IPS-NIHi7 (cell line): ENCODE data around the gene GPM6B.

Experiments used
- DNase-seq: peaks from one replicate; pipeline ENCODE4 v3.0.0; 2012; ENCODE audit warnings: mixed read lengths; ENCODE audit errors: extremely low spot score

The GPM6B gene

DNA sequence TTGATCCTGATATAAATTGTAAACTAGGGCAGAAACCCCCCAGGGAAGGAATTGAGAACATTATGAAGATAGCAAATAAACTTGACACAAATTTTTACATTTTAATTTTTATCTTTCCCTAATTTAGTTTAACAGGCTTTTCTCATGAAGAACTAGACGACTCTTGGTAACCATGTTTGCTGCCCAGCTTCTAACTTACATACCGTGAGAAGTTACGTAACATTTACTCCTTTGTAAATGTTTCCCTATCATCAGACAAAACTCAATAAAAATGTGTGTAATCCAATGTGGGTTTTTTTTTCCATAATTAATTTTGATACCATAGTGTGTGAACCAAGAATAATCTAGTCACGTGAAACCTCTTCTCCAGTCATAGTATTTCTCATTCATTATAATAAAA is 48.0 kb downstream of the GPM6B start:
- no peak for DNase-seq

DNA sequence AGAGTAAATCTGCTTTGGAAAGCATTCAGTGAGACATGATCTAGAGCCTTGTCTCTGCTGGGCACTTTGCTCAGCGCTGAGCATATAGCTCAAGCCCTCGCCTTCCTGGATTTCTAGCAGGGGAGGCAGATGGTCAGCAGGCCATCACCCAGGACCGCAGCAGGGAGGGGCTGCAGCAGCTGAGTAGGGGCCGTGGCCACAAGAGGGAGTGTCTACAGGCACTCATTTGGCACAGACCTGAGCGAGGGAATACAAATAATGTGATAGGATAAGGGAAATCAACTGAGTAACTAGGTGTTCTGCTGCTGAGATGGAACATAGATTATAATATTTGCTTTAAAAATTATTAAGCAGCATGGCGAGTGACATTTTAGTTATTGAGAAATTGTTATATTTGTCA is 52.1 kb downstream of the GPM6B start:
- peak; percentile 88 for DNase-seq

DNA sequence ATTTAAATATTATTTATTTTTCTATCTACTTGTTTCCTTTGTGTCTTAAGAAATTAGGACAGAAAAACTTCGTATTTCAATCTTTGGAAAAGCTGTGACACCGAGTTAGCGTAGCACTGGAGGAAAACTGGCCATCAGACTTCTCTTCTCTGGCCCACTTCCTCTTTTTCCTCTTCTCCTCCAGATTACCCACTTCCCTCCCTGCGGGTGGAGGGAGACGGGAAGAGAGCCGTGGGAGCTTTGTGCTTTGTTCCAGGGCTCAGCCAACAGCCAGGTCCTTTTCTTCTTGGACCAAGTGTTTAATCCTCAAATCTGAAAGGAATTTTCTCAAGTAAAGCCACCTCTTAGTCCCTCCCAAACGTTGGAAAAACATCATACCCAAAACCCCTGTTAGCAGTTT is 52.6 kb downstream of the GPM6B start:
- no peak for DNase-seq

DNA sequence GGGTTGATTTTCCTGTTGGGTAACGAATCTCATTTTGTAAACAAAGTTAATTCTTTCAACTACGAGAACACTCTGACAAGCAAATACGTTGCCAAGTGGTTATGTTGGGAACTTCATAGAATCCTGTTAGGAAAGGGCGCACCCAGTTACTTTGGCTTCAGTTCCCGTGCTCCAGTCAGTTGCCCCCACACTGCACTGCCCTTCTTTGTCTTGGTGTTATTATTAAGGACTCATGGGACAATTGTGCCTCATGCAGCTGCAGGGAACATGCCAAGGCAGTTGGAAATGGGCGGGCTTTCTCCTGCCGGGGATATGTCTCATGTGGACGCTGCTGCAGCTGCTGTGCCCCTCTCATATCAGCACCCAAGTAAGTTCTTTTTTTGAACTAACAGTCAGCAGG is 53.4 kb downstream of the GPM6B start:
- no peak for DNase-seq

DNA sequence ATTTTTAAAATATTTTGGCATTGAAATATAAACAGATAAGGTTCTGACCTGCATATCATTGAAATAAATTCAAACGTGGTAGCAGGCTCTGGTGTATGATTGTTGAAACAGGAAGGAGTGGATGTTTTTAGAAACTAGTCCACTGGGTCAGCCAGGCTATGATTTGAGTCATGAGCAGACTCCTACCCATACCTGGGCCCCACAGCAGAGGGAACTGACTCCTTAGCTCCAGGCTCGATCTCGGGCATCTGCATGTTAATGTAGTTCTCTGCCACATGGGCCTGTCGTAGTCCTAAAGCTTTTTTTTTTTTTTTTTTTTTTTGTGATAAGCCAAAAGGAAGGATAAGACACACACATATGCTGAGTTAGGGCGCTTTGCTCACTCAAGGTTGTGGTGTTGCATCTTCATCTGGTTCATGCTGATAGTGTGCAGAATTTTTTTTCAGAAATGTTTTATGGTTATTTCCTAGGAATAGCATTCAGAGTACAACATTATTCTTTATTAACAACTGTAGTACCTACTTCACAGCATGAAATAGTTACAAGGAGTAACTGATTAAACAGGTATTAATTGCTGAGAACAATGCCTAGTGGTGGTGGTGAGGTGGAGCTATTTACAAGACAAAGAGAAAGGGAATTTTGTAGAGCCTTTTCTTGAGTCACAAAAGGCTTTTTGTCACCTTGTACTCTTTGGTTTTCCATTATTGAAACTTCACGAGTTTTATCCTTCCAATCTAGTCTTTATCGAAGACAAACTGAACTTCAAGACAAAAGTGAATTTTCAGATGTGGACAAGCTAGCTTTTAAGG is 55.1 kb downstream of the GPM6B start:
- peak; percentile 67 for DNase-seq

DNA sequence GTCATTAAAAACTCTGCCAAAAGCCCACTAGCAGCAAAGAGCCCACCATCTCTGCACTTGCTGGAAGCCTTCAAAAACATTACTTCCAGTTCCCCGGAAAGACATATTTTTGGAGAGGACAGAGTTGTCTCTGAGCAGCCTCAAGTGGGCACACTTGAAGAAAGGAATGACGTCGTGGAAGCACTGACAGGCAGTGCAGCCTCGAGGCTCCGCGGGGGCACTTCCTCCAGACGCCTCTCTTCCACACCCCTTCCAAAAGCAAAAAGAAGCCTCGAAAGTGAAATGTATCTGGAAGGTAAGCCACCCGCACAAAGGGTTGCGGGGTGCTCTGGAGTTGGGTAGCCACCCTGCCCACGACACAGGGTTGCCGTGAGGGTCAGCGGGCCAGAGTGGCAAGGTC is 56.5 kb downstream of the GPM6B start:
- no peak for DNase-seq

DNA sequence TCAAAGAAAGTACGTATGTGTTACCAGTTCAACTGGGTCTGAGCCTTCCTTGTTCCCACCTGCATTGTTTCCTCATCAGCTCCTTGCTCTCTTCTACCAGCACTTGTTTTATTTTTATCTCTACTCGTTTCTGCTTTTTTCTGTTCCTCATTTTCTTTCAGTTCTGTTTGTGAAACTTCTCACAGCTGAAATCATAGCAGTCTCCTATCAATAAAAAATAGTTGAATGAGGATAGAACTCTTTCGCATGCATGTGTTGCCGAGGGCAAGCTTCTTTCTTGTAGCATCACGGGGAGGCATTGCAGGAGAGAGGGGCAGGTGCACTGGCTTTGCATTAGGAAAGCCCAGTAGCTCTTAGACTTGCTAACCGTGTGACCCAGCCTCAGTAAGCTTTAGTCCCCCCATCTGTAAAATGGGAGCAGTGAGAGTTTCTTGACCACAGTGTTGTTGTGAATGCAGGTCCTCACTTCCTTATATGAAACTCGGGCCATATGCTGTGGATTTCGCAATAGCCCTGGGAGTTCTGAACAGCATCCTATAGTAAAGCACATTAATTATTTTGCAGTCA is 57.7 kb downstream of the GPM6B start:
- no peak for DNase-seq

DNA sequence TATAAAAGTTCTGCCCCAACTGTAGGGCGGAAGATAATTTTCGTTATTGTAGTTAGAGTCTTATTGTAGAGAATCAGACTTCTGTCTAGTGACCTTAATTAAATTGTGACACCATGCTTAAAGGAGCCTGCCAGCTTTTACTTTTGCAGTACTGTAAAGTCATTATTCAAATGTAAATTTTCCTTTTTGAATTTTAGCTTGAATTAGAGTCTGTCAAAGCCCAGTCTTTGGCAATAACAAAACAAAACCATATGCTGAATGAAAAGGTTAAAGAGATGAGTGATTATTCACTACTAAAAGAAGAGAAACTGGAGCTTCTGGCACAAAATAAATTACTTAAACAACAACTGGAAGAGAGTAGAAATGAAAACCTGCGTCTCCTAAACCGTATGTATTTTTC is 60.5 kb downstream of the GPM6B start:
- DNase-seq = no peak

DNA sequence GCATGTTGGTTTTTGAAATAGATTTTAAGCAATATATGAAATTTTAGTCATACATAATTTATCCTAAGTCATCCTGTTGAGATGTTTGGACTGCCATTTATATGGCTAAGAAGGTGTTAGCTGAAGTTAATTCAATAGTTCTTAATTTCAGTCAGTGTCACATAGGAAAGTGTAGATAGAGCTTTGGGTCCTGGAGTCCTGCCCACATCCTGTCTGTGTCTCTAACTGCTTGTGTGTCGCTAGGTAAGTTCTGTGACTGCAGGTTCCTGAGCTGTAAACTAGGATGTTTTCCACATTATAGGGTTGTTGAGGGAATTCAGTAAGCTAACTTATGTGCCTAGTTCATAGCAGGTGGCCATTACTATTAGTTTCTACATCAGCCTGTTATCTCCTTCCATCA is 61.6 kb downstream of the GPM6B start:
- DNase-seq = no peak

DNA sequence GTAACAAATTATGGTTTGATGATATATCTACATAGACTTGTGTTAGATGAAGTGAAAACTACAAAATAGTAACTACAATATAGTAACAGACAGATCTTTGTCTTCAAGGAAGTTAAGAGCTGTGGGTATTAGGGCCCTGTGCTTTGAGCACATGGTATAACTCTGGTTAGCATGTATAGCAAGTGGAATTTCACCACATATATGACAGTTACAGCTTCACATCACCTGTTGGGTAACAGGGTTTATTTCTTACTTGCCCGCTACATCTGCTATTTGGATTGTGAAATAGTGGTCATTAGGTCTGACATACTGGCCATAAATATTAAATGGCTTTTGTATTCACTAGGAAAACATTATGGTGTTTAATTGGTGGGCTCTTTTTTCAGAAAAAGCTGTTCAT is 62.1 kb downstream of the GPM6B start:
- no peak for DNase-seq

DNA sequence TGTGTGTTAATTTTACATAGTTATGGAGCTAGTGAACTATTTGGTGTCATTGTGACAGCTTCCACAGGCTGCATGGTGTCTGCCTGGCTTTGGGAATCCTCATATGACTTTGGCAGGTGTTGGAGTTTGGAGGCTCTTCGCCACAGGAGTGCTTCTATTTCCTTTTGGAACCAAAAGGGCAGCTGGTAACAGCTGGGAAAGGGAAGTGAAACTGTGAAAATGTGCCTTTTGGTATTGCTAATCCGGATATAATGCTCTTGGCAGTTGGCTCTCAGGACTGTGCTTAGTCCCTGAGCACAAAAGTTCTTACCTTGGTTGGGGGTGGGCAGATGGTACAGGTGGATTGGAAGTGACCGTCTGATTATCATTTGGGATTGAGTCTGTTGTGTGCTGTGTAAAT is 64.2 kb downstream of the GPM6B start:
- DNase-seq = no peak

DNA sequence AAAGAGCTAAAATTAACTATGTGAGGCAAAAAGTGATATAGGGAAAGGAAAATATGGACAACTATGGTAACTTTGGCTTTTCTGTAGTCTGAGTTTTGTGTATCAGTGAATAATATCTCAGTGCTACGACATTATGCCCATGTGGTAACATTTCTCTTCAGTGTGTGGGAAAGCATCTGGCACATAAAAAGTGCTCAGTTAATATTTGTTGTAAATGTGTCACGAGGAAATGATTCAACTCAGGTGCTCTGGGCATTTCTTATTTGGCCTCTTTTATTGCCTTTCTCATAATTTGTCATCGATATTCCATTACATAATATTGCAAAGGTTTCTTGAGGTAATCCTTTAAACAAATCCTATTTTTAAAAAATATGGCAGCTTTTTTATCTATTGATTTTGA is 64.8 kb downstream of the GPM6B start:
- DNase-seq = no peak

DNA sequence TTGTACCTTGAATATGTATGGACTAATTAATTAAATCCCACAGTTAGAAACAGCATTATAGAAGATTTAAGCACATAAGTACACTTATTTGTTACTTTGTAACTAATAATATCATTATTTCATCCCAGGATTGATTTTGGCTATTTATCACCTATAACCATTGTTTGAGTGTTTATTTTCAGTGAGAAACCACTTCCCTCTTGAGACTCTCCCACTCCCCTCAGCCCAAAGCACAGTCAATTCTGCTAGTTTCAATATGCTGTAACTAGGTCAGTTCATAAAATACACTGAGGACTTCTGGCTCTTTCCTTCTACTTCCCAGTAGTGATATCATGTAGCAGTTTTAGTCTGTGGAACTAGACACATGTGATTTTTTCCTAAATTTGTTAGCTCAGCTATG is 66.1 kb downstream of the GPM6B start:
- DNase-seq = no peak

DNA sequence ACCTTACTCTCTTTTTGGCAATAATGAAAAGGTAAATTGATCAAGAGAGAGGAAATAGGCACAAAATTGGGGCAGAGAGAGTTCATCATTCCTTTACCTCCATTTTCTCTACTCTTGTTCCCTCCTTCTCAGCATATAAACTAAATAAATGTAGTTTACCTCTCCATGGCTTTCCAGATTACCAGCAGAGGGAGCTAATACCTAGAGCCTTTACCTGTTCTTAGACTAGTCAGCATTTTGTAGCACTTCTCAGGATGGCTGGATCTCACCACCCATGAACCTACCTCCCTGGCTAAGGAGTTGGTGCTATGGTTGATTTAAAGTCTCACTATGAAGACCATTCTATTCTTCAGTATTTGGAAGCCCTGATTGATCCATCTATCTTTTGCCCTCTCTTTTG is 66.7 kb downstream of the GPM6B start:
- DNase-seq = peak; percentile 60

DNA sequence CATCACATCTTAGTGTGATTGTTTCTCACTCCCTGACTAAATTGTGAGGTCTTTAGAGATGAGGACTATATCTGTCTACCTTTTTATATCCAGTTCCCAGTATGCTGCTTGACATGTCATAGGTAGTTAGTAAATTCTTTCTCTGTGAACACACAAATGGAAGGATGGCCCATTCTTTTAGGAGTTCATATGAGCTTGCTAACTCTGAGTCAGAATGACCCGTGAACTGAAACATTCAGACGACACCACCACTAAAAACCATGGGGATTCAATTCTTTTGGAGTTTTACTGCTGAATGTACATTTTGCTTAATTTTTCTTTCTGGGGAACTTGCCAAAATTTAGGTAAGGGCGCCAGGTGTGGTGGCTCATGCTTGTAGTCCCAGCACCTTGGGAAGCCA is 68.4 kb downstream of the GPM6B start:
- no peak for DNase-seq

DNA sequence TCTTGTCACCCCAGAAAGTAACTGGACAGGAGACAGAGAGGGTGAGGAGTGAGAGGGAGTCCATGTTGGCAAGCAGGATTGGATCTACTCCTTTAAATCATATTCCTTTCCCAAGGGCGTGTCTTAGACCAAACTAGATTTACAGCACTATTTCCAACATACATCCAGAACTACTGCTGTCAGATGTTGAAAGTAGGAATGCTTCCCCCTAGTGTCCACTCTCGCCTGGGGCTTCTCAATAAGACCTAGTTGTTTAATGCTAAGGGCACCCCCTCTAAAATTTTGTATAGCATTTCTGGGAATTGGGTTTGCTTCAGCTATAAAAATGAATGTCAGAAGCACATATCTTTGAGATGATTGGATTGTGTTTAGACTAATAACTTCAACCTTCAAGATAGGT is 69.1 kb downstream of the GPM6B start:
- DNase-seq = peak; percentile 37

DNA sequence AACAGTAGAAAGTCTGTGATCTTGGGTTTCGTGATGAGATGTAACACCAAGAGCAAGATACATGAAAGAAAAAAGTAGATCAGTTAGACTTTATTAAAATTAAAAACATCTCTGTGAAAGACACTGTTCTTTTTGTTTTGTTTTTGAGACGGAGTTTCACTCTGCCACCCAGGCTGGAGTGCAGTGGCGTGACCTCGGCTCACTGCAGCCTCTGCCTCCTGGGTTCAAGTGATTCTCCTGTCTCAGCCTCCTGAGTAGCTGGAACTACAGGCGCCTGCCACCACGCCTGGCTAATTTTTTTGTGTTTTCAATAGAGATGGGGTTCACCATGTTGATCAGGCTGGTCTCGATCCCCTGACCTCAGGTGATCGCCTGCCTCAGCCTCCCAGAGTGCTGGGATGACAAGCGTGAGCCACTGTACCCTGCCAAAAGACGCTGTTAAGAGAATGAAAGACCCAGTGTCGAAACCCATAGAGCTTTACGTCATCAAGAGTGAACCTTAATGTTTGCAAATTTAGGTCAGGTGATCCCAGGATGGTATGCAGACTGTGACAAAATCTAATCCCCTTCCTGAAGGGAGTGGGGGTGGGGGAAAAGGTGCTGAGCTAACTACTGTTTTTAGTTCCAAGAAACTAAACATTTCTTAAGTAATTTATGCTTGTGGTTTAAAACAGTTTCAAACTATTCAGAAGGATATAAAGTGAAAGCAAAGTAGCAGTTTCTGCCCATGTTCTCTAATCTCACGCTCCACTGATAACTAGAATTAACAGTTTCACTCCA is 74.3 kb downstream of the GPM6B start:
- peak; percentile 22 for DNase-seq

DNA sequence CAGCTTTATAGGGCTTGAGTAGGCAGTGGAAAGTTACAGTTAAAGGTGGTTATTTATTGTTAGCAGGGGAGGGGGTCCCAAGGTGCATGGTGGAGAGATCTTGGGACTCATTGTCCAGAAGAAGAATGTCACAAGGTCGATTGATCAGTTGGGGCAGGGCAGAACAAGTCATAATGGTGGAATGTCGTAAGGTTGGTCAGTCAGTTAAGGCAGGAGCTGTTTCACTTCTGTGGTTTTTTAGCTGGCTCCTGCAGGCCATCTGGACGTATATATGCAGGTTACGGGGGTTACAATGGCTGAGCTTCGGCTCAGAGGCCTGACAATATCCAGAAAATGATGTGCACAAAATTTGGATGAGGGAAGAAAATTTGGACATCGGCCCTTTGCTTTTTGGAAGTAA is 75.2 kb downstream of the GPM6B start:
- no peak for DNase-seq

DNA sequence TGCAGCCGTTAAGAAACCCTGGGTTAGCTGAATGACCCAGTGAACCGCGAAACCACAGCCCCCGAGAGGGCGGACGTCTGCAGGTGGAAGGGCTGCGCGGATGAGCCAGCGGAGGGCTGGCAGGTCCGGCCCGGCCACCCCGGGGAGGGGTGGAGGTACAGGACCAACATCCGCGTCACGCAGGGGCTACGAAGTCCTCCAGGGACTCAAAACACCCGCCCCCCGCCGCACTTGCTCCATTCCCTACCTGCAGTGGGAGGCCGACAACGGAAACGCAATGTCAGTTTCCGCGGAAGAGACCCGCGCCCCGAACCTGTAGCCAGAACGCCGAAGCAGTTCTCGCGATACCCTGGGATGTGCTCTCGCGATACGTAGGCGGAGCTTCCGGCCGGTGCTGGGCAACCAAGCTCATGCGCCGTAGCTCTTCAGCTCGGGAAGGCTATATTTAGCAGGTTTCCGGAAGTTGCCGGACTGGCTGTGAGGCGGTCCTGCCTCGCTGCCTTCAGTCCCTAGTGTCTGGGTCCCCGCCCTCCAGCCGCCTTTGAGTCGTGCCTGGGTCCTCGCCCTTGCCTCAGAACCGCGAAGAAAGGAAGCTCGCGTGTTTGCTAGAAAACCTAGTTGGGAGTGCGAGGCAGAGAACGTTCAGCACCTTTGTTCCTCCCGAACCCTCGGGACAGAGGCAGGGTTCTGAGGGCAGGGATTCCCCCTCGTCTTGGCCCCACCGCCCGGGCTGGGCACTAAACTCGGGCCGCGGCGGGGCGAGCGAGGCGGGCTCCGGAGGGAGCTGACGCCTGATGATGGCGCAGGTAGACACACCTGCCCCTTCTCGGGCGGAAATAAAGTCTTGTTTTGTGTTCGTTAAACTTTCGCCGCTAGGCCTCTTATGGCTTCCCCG is 82.4 kb downstream of the GPM6B start, which contains the start of the genes OFD1 and TRAPPC2:
Gene OFD1 (plus strand): TSS at position 471 of the 895 bp plus-strand sequence. CDS start 324 bp downstream, at position 795.
Gene TRAPPC2 (minus strand): TSS at position 343 of the 895 bp plus-strand sequence. CDS start 14,657 bp downstream, outside the sequence.
- DNase-seq = peak; percentile 93

DNA sequence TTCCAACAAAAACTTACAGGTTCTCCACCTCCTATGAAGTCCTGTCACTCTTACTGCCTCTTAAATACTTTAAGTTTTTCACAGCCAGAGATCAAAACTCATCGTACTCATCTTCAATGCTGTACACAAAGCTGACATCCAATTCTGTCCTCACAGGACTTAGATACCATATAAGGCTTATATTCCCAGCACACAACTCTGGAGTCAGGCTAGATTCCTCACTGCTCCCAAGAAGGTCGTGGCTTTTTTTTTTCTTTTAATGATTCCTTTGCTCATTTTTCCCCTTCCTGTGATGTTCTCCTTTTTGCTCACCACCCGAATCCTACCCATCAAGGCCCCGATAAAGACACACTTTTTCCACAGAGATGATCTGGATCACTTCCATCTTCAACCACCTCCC is 83.4 kb downstream of the GPM6B start:
- no peak for DNase-seq

DNA sequence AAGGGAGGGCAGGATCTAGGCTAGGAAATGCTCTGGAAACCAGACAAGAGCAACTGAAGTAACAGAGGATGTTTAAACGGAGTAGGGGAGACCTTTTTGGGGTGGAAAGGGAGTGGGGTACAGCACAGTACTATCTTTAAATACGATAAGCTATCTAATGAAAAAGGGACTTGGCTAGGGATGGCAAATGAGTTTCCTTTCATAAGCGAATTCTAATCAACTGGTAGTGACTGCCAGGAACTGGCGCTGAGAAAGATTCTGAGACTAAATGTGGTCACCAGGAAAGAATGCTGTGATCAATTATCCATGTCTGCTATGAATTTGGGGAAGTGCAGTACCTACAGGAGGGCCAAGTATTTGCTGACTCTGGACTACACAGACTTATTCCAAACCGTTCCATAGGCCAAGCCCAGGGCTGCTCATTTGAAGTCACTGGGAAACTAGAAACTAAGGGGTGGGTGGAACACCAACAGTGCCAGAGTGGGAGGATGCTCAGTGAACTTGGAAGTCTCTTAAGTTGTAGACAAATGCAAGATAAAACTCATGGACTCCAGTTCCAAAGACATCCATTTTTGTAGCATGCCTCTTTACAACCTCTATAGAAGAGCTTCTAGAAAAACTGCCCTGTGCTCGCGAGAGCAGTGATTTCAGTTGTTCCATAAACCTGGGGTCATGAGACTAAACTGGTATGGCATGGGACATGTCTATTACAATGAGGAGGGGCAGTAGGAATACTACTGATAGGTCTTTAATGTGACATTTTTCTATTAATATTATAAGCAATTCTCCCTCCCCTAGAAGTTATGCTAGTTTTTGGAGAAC is 84.4 kb downstream of the GPM6B start:
- no peak for DNase-seq
